NB4 (cell line): ENCODE results near the gene NECTIN2.

ENCODE experiments used
- MYC ChIP-seq: IDR thresholded peaks from 2 replicates; pipeline ENCODE4 v1.6.1; 2011; ENCODE audit warnings: low read depth, low read length
- POLR2A ChIP-seq: IDR thresholded peaks from 2 replicates; pipeline ENCODE4 v1.6.1; 2011; ENCODE audit warnings: mild to moderate bottlenecking; ENCODE audit not compliant: insufficient read length; ENCODE audit errors: extremely low read depth
- TF ChIP-seq, protein P1 (sequence below): IDR thresholded peaks from 2 replicates; pipeline ENCODE4 v1.6.1; 2011; ENCODE audit warnings: low read depth, low read length
- TF ChIP-seq, protein P2 (sequence below): IDR thresholded peaks from one replicate; pipeline ENCODE4 v1.5.1; 2012; ENCODE audit warnings: low read depth, low read length

DNA sequence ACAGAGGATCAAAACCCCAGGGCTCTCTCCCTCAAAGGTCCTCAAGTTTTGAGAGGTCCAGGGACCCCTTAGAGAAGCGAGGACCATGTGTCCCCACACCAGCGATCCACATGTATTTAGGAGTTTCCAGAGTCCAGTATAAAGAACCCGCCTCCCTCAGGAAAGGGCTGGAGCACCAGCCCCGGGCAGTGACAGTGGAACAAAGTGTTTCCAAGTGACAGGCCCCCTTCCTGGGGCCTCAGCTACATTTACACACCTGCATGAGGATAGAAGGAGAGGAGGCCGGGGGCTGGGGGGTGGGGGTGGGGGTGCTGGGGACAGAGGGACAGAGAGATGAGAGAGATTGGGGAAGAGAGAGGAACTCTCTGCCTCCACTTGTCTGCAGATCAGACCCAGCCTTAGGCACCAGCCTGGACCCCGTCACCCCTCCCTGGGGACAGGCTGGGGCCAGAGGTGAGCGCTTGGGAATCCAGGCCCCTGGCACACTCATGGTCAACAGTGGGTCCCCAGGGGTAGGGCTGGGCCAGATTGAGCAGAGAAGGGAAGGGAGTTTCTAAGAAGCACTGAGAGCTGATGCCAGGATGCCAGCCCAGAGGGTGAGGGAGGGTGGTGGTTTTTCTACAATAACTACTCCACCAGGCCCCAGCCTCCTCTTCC is 36.4 kb upstream of the NECTIN2 start:
- TF ChIP-seq, protein P1, sequence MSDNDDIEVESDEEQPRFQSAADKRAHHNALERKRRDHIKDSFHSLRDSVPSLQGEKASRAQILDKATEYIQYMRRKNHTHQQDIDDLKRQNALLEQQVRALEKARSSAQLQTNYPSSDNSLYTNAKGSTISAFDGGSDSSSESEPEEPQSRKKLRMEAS = no peak
- TF ChIP-seq POLR2A (no peak), MYC (no peak)
- TF ChIP-seq, protein P2, sequence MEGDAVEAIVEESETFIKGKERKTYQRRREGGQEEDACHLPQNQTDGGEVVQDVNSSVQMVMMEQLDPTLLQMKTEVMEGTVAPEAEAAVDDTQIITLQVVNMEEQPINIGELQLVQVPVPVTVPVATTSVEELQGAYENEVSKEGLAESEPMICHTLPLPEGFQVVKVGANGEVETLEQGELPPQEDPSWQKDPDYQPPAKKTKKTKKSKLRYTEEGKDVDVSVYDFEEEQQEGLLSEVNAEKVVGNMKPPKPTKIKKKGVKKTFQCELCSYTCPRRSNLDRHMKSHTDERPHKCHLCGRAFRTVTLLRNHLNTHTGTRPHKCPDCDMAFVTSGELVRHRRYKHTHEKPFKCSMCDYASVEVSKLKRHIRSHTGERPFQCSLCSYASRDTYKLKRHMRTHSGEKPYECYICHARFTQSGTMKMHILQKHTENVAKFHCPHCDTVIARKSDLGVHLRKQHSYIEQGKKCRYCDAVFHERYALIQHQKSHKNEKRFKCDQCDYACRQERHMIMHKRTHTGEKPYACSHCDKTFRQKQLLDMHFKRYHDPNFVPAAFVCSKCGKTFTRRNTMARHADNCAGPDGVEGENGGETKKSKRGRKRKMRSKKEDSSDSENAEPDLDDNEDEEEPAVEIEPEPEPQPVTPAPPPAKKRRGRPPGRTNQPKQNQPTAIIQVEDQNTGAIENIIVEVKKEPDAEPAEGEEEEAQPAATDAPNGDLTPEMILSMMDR = no peak
